Ectodermal cell (in vitro differentiated cells): ENCODE results near the gene PBX1.

Source experiments
- H3K27ac ChIP-seq: 2 replicates; pipeline ENCODE4 v1.7.0; 2013; ENCODE audit warnings: mild to moderate bottlenecking, low read depth, low read length; ENCODE audit not compliant: insufficient read depth, poor library complexity, severe bottlenecking
- H3K27me3 ChIP-seq: 2 replicates; pipeline ENCODE4 v1.7.0; 2013; ENCODE audit warnings: mild to moderate bottlenecking, low read length; ENCODE audit not compliant: insufficient read depth, control insufficient read depth, poor library complexity, severe bottlenecking
- H3K36me3 ChIP-seq: one replicate; pipeline ENCODE4 v1.7.0; 2013; ENCODE audit warnings: low read length; ENCODE audit not compliant: control insufficient read depth, insufficient read depth
- H3K4me1 ChIP-seq: one replicate; pipeline ENCODE4 v1.7.0; 2013; ENCODE audit warnings: low read length; ENCODE audit not compliant: control insufficient read depth, insufficient read depth
- H3K4me3 ChIP-seq: 2 replicates; pipeline ENCODE4 v1.7.0; 2013; ENCODE audit warnings: low read depth, low read length, control low read depth; ENCODE audit not compliant: insufficient read depth
- H3K9me3 ChIP-seq: 2 replicates; pipeline ENCODE4 v1.7.0; 2013; ENCODE audit warnings: mild to moderate bottlenecking, low read length, moderate library complexity; ENCODE audit not compliant: control insufficient read depth
- WGBS, 2 experiments: methylation state at CpG; one replicate each; pipeline ENCODE4 v1.1.7; 2013; ENCODE audit warnings: missing lambda C conversion rate in 2 of 2; 5-methylcytosine and 5-hydroxymethylcytosine counted together

Gene PBX1

GRCh38 chr1:164637461-164638375 is 78.7 kb downstream of the PBX1 start:
- 86 to 89% methylated on average over 13 of the region's 13 CpGs for WGBS, 2 experiments
- H3K9me3 ChIP-seq: no peaks in the 10 kb centered on the region
- H3K27ac ChIP-seq: peak overlapping the region; percentile 81
- no peak overlapping the region for H3K4me3 ChIP-seq
- no peaks in the 10 kb centered on the region for H3K27me3 ChIP-seq
- H3K36me3 ChIP-seq: peaks cover 5% of the 10 kb centered on the region
- H3K4me1 ChIP-seq: peaks cover 48% of the 10 kb centered on the region

- Histone ChIP-seq H3K9me3 (no peaks in the 10 kb centered on the region), H3K27ac (peak overlapping the region; percentile 81), H3K36me3 (peaks cover 5% of the 10 kb centered on the region), H3K27me3 (no peaks in the 10 kb centered on the region), H3K4me1 (peaks cover 48% of the 10 kb centered on the region), H3K4me3 (no peak overlapping the region)
- 80 to 81% methylated on average over 14 of the region's 14 CpGs for WGBS, 2 experiments
Measured at GRCh38 chr1:164638492-164639202, 79.7 kb downstream of the PBX1 start.

GRCh38 chr1:164640686-164641352 is 81.8 kb downstream of the PBX1 start:
- Histone ChIP-seq H3K27me3 (no peaks in the 10 kb centered on the region), H3K36me3 (peaks cover 5% of the 10 kb centered on the region), H3K9me3 (no peaks in the 10 kb centered on the region), H3K4me1 (peaks cover 39% of the 10 kb centered on the region), H3K27ac (no peak overlapping the region), H3K4me3 (no peak overlapping the region)
- WGBS, 2 experiments: 92 to 94% methylated on average over 5 of the region's 5 CpGs

GRCh38 chr1:164641353-164641730 is 82.4 kb downstream of the PBX1 start:
- no peak overlapping the region for H3K27ac ChIP-seq
- peaks cover 39% of the 10 kb centered on the region for H3K4me1 ChIP-seq
- H3K4me3 ChIP-seq: no peak overlapping the region
- no peaks in the 10 kb centered on the region for H3K9me3 ChIP-seq
- peaks cover 5% of the 10 kb centered on the region for H3K36me3 ChIP-seq
- no peaks in the 10 kb centered on the region for H3K27me3 ChIP-seq
- 92 to 96% methylated on average over 4 to 5 of the region's 5 CpGs for WGBS, 2 experiments

GRCh38 chr1:164643018-164643417 is 84.0 kb downstream of the PBX1 start:
- Histone ChIP-seq H3K27me3 (no peaks in the 10 kb centered on the region), H3K36me3 (peaks cover 5% of the 10 kb centered on the region), H3K4me3 (no peak overlapping the region), H3K27ac (no peak overlapping the region), H3K9me3 (no peaks in the 10 kb centered on the region), H3K4me1 (peaks cover 30% of the 10 kb centered on the region)
- WGBS, 2 experiments: 80 to 85% methylated on average over 7 of the region's 7 CpGs

GRCh38 chr1:164644268-164644667 is 85.3 kb downstream of the PBX1 start:
- Histone ChIP-seq H3K27me3 (no peaks in the 10 kb centered on the region), H3K36me3 (peaks cover 5% of the 10 kb centered on the region), H3K27ac (no peak overlapping the region), H3K9me3 (no peaks in the 10 kb centered on the region), H3K4me3 (no peak overlapping the region), H3K4me1 (peaks cover 25% of the 10 kb centered on the region)
- WGBS, 2 experiments: 73 to 88% methylated on average over 2 to 3 of the region's 3 CpGs

GRCh38 chr1:164644774-164645644 is 86.0 kb downstream of the PBX1 start:
- Histone ChIP-seq H3K4me1 (peaks cover 25% of the 10 kb centered on the region), H3K27me3 (no peaks in the 10 kb centered on the region), H3K9me3 (no peaks in the 10 kb centered on the region), H3K36me3 (peaks cover 5% of the 10 kb centered on the region), H3K27ac (peak overlapping the region; percentile 53), H3K4me3 (no peak overlapping the region)
- 79 to 83% methylated on average over 6 of the region's 6 CpGs for WGBS, 2 experiments

- WGBS, 2 experiments: 95 to 96% methylated on average over 1 to 2 of the region's 2 CpGs
- Histone ChIP-seq H3K4me1 (peaks cover 25% of the 10 kb centered on the region), H3K4me3 (no peak overlapping the region), H3K27me3 (no peaks in the 10 kb centered on the region), H3K36me3 (peaks cover 3% of the 10 kb centered on the region), H3K27ac (no peak overlapping the region), H3K9me3 (no peaks in the 10 kb centered on the region)
Measured at GRCh38 chr1:164645921-164646320, 86.9 kb downstream of the PBX1 start.

- no peaks in the 10 kb centered on the region for H3K27me3 ChIP-seq
- 11 to 21% methylated on average over 5 of the region's 6 CpGs for WGBS, 2 experiments
- no peak overlapping the region for H3K27ac ChIP-seq
- H3K4me1 ChIP-seq: peaks cover 29% of the 10 kb centered on the region
- H3K36me3 ChIP-seq: no peaks in the 10 kb centered on the region
- no peaks in the 10 kb centered on the region for H3K9me3 ChIP-seq
- no peak overlapping the region for H3K4me3 ChIP-seq
Measured at GRCh38 chr1:164647211-164647610, 88.2 kb downstream of the PBX1 start.
